ENCODE data around the gene PDE4A.

Gene PDE4A

GRCh38 chr19:10431254-10431942, 11.1 kb downstream of the PDE4A start:
- Histone ChIP-seq H3K4me1 (ENCODE audit: insufficient read depth, low read length) (peaks cover 18% of the 10 kb centered on the region), H3K36me3 (ENCODE audit: insufficient read depth, low read length) (no peaks in the 10 kb centered on the region), H3K27ac (ENCODE audit: low read depth, low read length) (peak overlapping the region; percentile 64), H3K4me3 (ENCODE audit: low read depth in 1 of 2, low read length in 2 of 2) (peak overlapping the region; percentile 60 to 81), H3K27me3 (ENCODE audit: control insufficient read depth in 1 of 2, insufficient read depth in 2 of 2, low read length in 2 of 2) (no peaks in the 10 kb centered on the region), H3K9me3 (ENCODE audit: low read length) (no peaks in the 10 kb centered on the region), H3K9ac (ENCODE audit: low read length) (peak overlapping the region; percentile 41)

GRCh38 chr19:10431943-10432735, 11.8 kb downstream of the PDE4A start:
- Histone ChIP-seq H3K4me1 (ENCODE audit: insufficient read depth, low read length) (peaks cover 18% of the 10 kb centered on the region), H3K27me3 (ENCODE audit: control insufficient read depth in 1 of 2, insufficient read depth in 2 of 2, low read length in 2 of 2) (no peaks in the 10 kb centered on the region), H3K9me3 (ENCODE audit: low read length) (no peaks in the 10 kb centered on the region), H3K36me3 (ENCODE audit: insufficient read depth, low read length) (no peaks in the 10 kb centered on the region), H3K4me3 (ENCODE audit: low read depth in 1 of 2, low read length in 2 of 2) (peak overlapping the region; percentile 41 to 81), H3K9ac (ENCODE audit: low read length) (no peak overlapping the region), H3K27ac (ENCODE audit: low read depth, low read length) (no peak overlapping the region)

- H3K36me3 ChIP-seq (ENCODE audit: insufficient read depth, low read length): no peaks in the 10 kb centered on the region
- peak overlapping the region; percentile 32 to 81 for H3K4me3 ChIP-seq (ENCODE audit: low read depth in 1 of 2, low read length in 2 of 2)
- H3K9ac ChIP-seq (ENCODE audit: low read length): no peak overlapping the region
- H3K27me3 ChIP-seq (ENCODE audit: control insufficient read depth in 1 of 2, insufficient read depth in 2 of 2, low read length in 2 of 2): no peaks in the 10 kb centered on the region
- H3K27ac ChIP-seq (ENCODE audit: low read depth, low read length): no peak overlapping the region
- peaks cover 18% of the 10 kb centered on the region for H3K4me1 ChIP-seq (ENCODE audit: insufficient read depth, low read length)
- no peaks in the 10 kb centered on the region for H3K9me3 ChIP-seq (ENCODE audit: low read length)
Measured at GRCh38 chr19:10432736-10433130, 12.4 kb downstream of the PDE4A start.

GRCh38 chr19:10433131-10433536, 12.8 kb downstream of the PDE4A start:
- Histone ChIP-seq H3K27me3 (ENCODE audit: control insufficient read depth in 1 of 2, insufficient read depth in 2 of 2, low read length in 2 of 2) (no peaks in the 10 kb centered on the region), H3K4me3 (ENCODE audit: low read depth in 1 of 2, low read length in 2 of 2) (no peak overlapping the region), H3K9ac (ENCODE audit: low read length) (no peak overlapping the region), H3K9me3 (ENCODE audit: low read length) (no peaks in the 10 kb centered on the region), H3K27ac (ENCODE audit: low read depth, low read length) (no peak overlapping the region), H3K36me3 (ENCODE audit: insufficient read depth, low read length) (no peaks in the 10 kb centered on the region), H3K4me1 (ENCODE audit: insufficient read depth, low read length) (peaks cover 18% of the 10 kb centered on the region)

GRCh38 chr19:10439588-10439987, 19.2 kb downstream of the PDE4A start:
- H3K27ac ChIP-seq (ENCODE audit: low read depth, low read length): no peak overlapping the region

GRCh38 chr19:10442698-10443097, 22.4 kb downstream of the PDE4A start:
- H3K36me3 ChIP-seq (ENCODE audit: insufficient read depth, low read length): peaks cover 4% of the 10 kb centered on the region
- H3K9ac ChIP-seq (ENCODE audit: low read length): no peak overlapping the region
- H3K9me3 ChIP-seq (ENCODE audit: low read length): no peaks in the 10 kb centered on the region
- no peak overlapping the region for H3K4me3 ChIP-seq (ENCODE audit: low read depth in 1 of 2, low read length in 2 of 2)
- H3K4me1 ChIP-seq (ENCODE audit: insufficient read depth, low read length): no peaks in the 10 kb centered on the region
- H3K27me3 ChIP-seq (ENCODE audit: control insufficient read depth in 1 of 2, insufficient read depth in 2 of 2, low read length in 2 of 2): no peaks in the 10 kb centered on the region
- no peak overlapping the region for H3K27ac ChIP-seq (ENCODE audit: low read depth, low read length)

More at GRCh38 chr19:10439588-10439987, 19.2 kb downstream of the PDE4A start:
- H3K4me3 ChIP-seq (ENCODE audit: low read depth in 1 of 2, low read length in 2 of 2): no peak overlapping the region
- no peaks in the 10 kb centered on the region for H3K27me3 ChIP-seq (ENCODE audit: control insufficient read depth in 1 of 2, insufficient read depth in 2 of 2, low read length in 2 of 2)
- no peaks in the 10 kb centered on the region for H3K9me3 ChIP-seq (ENCODE audit: low read length)
- H3K4me1 ChIP-seq (ENCODE audit: insufficient read depth, low read length): no peaks in the 10 kb centered on the region
- no peaks in the 10 kb centered on the region for H3K36me3 ChIP-seq (ENCODE audit: insufficient read depth, low read length)
- H3K9ac ChIP-seq (ENCODE audit: low read length): no peak overlapping the region

- Histone ChIP-seq H3K9ac (ENCODE audit: low read length) (no peak overlapping the region), H3K27ac (ENCODE audit: low read depth, low read length) (no peak overlapping the region), H3K36me3 (ENCODE audit: insufficient read depth, low read length) (peaks cover 15% of the 10 kb centered on the region), H3K4me1 (ENCODE audit: insufficient read depth, low read length) (no peaks in the 10 kb centered on the region), H3K27me3 (ENCODE audit: control insufficient read depth in 1 of 2, insufficient read depth in 2 of 2, low read length in 2 of 2) (no peaks in the 10 kb centered on the region), H3K9me3 (ENCODE audit: low read length) (no peaks in the 10 kb centered on the region), H3K4me3 (ENCODE audit: low read depth in 1 of 2, low read length in 2 of 2) (no peak overlapping the region)
Measured at GRCh38 chr19:10449037-10449436, 28.7 kb downstream of the PDE4A start.

GRCh38 chr19:10450191-10450852, 30.0 kb downstream of the PDE4A start:
- no peaks in the 10 kb centered on the region for H3K27me3 ChIP-seq (ENCODE audit: control insufficient read depth in 1 of 2, insufficient read depth in 2 of 2, low read length in 2 of 2)
- H3K4me3 ChIP-seq (ENCODE audit: low read depth in 1 of 2, low read length in 2 of 2): no peak overlapping the region
- peaks cover 15% of the 10 kb centered on the region for H3K36me3 ChIP-seq (ENCODE audit: insufficient read depth, low read length)
- H3K9me3 ChIP-seq (ENCODE audit: low read length): no peaks in the 10 kb centered on the region
- no peak overlapping the region for H3K27ac ChIP-seq (ENCODE audit: low read depth, low read length)
- H3K9ac ChIP-seq (ENCODE audit: low read length): no peak overlapping the region
- H3K4me1 ChIP-seq (ENCODE audit: insufficient read depth, low read length): no peaks in the 10 kb centered on the region

GRCh38 chr19:10450853-10451609, 30.7 kb downstream of the PDE4A start:
- no peaks in the 10 kb centered on the region for H3K9me3 ChIP-seq (ENCODE audit: low read length)
- H3K4me3 ChIP-seq (ENCODE audit: low read depth in 1 of 2, low read length in 2 of 2): no peak overlapping the region
- no peaks in the 10 kb centered on the region for H3K27me3 ChIP-seq (ENCODE audit: control insufficient read depth in 1 of 2, insufficient read depth in 2 of 2, low read length in 2 of 2)
- peaks cover 15% of the 10 kb centered on the region for H3K36me3 ChIP-seq (ENCODE audit: insufficient read depth, low read length)
- no peak overlapping the region for H3K27ac ChIP-seq (ENCODE audit: low read depth, low read length)
- H3K9ac ChIP-seq (ENCODE audit: low read length): no peak overlapping the region
- no peaks in the 10 kb centered on the region for H3K4me1 ChIP-seq (ENCODE audit: insufficient read depth, low read length)

GRCh38 chr19:10452726-10453618, 32.6 kb downstream of the PDE4A start:
- Histone ChIP-seq H3K9ac (ENCODE audit: low read length) (no peak overlapping the region), H3K9me3 (ENCODE audit: low read length) (no peaks in the 10 kb centered on the region), H3K36me3 (ENCODE audit: insufficient read depth, low read length) (peaks cover 11% of the 10 kb centered on the region), H3K27me3 (ENCODE audit: control insufficient read depth in 1 of 2, insufficient read depth in 2 of 2, low read length in 2 of 2) (no peaks in the 10 kb centered on the region), H3K4me3 (ENCODE audit: low read depth in 1 of 2, low read length in 2 of 2) (no peak overlapping the region), H3K27ac (ENCODE audit: low read depth, low read length) (no peak overlapping the region), H3K4me1 (ENCODE audit: insufficient read depth, low read length) (no peaks in the 10 kb centered on the region)

All from muscle layer of colon (tissue), 2 donors.